ENCODE data around the gene CGREF1.

DNA sequence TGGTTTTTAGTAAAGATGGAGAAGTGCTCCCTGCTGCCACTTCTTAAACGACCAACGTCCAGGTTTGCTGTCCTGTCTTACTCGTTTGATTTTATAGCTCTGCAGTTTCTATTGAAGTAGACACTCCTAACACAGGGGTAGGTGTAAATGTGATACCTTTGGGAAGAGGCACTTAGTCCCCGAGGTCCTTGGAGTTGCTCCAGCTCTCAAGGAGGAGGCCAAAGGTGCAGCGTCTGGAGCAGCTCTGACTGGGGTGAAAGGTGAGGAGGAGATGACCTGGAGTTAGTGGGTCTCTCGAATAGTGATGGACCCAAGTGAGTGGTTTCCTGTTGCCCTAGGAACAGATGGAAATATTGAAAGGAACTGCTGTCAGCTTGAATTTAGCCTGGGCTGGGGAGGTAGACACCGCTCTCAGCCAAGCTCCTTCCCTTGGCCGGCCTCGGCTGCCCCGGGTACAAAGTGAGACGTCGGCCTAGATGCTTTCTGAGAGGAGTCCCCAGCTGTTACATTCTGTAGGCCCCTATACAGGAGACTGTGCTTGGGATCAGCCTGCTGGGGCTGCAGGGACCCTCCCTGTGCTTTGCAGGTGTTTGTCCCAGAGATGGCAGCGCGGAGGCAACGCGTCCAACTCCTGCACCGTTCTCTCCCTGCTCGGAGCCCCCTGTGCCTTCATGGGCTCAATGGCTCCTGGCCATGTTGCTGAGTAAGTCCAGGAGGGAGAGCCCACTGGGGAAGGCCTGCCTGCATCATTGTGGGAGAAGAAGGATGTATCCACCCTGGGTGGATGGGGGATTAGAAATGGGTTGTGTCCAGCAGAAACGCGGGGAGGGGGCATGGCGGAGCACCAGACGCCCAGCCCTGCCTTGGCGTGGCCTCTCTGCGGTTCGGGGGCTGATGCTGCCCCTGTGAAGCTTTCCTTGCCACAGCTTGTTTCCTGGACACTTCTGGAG lies 26.9 kb downstream of the CGREF1 start:
- TF ChIP-seq POLR2A (IDR thresholded peaks at IDR 0.05), result peak in 1 of 2 donors; percentile 34
- TF ChIP-seq, protein P1, sequence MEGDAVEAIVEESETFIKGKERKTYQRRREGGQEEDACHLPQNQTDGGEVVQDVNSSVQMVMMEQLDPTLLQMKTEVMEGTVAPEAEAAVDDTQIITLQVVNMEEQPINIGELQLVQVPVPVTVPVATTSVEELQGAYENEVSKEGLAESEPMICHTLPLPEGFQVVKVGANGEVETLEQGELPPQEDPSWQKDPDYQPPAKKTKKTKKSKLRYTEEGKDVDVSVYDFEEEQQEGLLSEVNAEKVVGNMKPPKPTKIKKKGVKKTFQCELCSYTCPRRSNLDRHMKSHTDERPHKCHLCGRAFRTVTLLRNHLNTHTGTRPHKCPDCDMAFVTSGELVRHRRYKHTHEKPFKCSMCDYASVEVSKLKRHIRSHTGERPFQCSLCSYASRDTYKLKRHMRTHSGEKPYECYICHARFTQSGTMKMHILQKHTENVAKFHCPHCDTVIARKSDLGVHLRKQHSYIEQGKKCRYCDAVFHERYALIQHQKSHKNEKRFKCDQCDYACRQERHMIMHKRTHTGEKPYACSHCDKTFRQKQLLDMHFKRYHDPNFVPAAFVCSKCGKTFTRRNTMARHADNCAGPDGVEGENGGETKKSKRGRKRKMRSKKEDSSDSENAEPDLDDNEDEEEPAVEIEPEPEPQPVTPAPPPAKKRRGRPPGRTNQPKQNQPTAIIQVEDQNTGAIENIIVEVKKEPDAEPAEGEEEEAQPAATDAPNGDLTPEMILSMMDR (IDR thresholded peaks at IDR 0.05), result no peak
